Motor neuron (in vitro differentiated cells): ENCODE data around the gene PCDHB8. TPM values are rescaled to one million over a fixed set of nuclear protein-coding genes. Genes with fewer than 3 reads are reported as not detected.
"Not testable (repeated sequence)": the region's sequence is repeated elsewhere in the genome, so short reads cannot be mapped to it uniquely, and the experiment has no call there.

Experiments used
- ATAC-seq, 8 experiments: fragments of 200-7000 bp; cut with Tn5 transposase; replicated peaks in 6 of 8; 2 replicates each; pipeline ENCODE4 v1.8.0; 2021; ENCODE audit warnings: mild to moderate bottlenecking in 8 of 8, moderate library complexity in 8 of 8
- H3K27ac ChIP-seq, 2 donors: fragments of 250-450 bp; sonication (Bioruptor Pico); 2 replicates each; pipeline ENCODE4 v1.9.0; 2021; ENCODE audit warnings: antibody characterized with exemption in 2 of 2, mild to moderate bottlenecking in 2 of 2, moderate library complexity in 1 of 2
- H3K4me1 ChIP-seq, 2 donors: fragments of 250-450 bp; sonication (Bioruptor Pico); replicated peaks in 1 of 2; 2 replicates each; pipeline ENCODE4 v1.6.1; 2021; ENCODE audit warnings: antibody characterized with exemption in 2 of 2, mild to moderate bottlenecking in 2 of 2, moderate library complexity in 1 of 2
- H3K4me3 ChIP-seq, 5 donors: fragments of 250-450 bp; sonication (Bioruptor Pico); 2 replicates each; pipeline ENCODE4 v1.9.0; 2021; ENCODE audit warnings: antibody characterized with exemption in 5 of 5, mild to moderate bottlenecking in 5 of 5, moderate library complexity in 4 of 5
- WGBS, 10 experiments: fragments of 450-650 bp; shearing (Covaris generic); methylation state at CpG; one replicate each; pipeline ENCODE4 v1.0.0; 2022; 5-methylcytosine and 5-hydroxymethylcytosine counted together
- in situ Hi-C, 9 experiments: fragments of 400-800 bp; cut with MboI; loops; one replicate each; pipeline ENCODE4 v1.15.0; 2021; ENCODE audit warnings: low sequenced_read_pairs in 9 of 9, low pct_unique_long_range_greater_than_20kb in 2 of 9; ENCODE audit not compliant: unreplicated experiment in 9 of 9
- total RNA-seq, 8 experiments: library from RNA; unstranded; fragments of 300-600 nt; gene quantifications; 2 replicates each; pipeline versions ENCODE4 v1.2.3 to v1.2.4, GENCODE V29; 2022

The PCDHB8 gene
- total RNA-seq, 8 experiments from 2014 or later: 0.11 to 4.4 (median 1.8) TPM

DNA sequence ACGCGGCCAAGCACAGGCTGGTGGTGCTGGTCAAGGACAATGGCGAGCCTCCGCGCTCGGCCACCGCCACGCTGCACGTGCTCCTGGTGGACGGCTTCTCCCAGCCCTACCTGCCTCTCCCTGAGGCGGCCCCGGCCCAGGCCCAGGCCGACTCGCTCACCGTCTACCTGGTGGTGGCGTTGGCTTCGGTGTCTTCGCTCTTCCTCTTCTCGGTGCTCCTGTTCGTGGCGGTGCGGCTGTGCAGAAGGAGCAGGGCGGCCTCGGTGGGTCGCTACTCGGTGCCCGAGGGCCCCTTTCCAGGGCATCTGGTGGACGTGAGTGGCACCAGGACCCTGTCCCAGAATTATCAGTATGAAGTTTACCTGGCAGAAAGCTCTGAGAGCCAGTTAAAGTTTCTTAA lies 19.7 kb upstream of the PCDHB8 start:
- H3K4me1 ChIP-seq, H3K4me3 ChIP-seq, ATAC-seq, H3K27ac ChIP-seq: not testable (repeated sequence)
- 20% methylated on average over 1 of the region's 28 CpGs; no CpG with 5 or more reads in 9 of the 10 experiments for WGBS, 10 experiments
- in situ Hi-C loops: loop anchor here in 1 of 9 experiments (25.0 kb wide), 1 partner anchor 104 kb away; no protein-coding TSS in a partner anchor

DNA sequence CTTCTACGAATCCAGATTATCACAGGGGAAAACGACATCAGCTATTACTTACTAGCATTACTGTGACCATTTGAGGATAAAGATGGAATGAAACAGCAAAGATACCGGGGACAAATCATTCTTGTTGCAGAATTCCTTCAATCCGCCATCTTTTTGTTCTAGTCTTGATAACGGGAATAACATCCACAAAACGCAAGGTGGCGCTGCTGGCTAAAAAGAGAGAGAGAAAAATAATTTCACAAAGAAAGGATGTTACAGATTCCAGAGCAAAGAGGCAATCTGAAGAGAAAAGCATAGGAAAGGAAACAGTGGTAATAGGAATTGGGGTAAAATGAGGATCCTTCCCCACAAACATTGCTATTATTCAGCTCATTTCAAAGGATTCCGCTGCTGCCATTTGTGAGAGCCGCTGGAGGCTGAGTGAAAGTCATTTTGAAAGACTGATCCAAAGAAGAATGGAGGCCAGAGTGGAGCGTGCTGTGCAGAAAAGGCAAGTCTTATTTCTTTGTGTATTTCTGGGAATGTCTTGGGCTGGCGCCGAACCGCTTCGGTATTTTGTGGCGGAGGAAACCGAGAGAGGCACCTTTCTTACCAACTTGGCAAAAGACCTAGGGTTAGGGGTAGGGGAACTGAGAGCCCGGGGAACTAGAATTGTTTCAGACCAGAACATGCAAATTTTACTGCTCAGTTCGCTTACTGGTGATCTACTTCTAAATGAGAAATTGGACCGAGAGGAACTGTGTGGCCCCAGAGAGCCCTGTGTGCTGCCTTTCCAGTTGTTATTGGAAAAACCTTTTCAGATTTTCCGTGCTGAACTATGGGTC lies 5.0 kb upstream of the PCDHB8 start, which contains the start of gene PCDHB7:
PCDHB7 (plus strand) TSS at position 264 of the 824 bp plus-strand sequence; CDS start at position 456, 192 bp downstream.
- ATAC-seq: peak in 1 of 8 experiments; percentile 27
- H3K4me1 ChIP-seq: no peaks in the 10 kb centered on the region
- H3K4me3 ChIP-seq: peak within 1 kb of the TSS in 1 of 5 donors; percentile 25
- no peak within 1 kb of the TSS for H3K27ac ChIP-seq
- WGBS, 10 experiments: 11 to 80% (median 41%) methylated on average over 3 to 19 of the region's 20 CpGs
- in situ Hi-C loops: loop anchor here in 1 of 9 experiments (25.0 kb wide), 1 partner anchor 90 kb away; no protein-coding TSS in a partner anchor

DNA sequence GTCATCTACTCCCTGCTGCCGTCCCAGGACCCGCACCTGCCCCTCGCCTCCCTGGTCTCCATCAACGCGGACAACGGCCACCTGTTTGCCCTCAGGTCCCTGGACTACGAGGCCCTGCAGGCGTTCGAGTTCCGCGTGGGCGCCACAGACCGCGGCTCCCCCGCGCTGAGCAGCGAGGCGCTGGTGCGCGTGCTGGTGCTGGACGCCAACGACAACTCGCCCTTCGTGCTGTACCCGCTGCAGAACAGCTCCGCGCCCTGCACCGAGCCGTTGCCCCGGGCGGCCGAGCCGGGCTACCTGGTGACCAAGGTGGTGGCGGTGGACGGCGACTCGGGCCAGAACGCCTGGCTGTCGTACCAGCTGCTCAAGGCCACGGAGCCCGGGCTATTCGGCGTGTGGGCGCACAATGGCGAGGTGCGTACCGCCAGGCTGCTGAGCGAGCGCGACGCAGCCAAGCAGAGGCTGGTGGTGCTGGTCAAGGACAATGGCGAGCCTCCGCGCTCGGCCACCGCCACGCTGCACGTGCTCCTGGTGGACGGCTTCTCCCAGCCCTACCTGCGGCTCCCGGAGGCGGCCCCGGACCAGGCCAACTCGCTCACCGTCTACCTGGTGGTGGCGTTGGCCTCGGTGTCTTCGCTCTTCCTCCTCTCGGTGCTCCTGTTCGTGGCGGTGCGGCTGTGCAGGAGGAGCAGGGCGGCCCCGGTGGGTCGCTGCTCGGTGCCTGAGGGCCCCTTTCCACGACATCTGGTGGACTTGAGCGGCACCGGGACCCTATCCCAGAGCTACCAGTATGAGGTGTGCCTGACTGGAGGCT lies 3.1 kb upstream of the PCDHB8 start:
- H3K27ac ChIP-seq, ATAC-seq, H3K4me3 ChIP-seq, H3K4me1 ChIP-seq: not testable (repeated sequence)
- WGBS, 10 experiments: 13 to 94% (median 40%) methylated on average over 3 to 15 of the region's 79 CpGs; no CpG with 5 or more reads in 4 of the 10 experiments
- in situ Hi-C loops: loop anchor here in 5 of 9 experiments (25.0 kb wide), 2 partner anchors 88 to 388 kb away; no protein-coding TSS in a partner anchor

DNA sequence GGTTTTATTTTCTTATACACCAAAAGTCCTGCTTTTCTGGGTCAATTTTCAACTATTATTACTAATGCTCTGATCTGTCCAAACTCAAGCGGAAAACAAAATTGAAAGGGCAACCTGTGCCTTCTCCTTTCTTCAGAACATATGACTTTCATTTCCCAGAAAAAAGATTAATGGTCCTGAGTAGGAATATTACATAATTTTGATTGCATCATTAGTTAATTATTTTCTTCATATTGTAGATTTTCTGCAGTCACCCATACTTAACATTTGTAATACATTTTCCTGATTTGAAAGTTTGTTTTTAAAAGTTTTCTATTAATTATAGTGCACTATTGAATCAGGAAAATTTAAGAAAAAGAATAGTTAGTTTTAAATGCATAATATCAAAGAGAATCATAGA lies 1.7 kb upstream of the PCDHB8 start:
- no peak for ATAC-seq
- Histone ChIP-seq H3K4me1 (no peaks in the 10 kb centered on the region), H3K27ac (no peak overlapping the region), H3K4me3 (no peak overlapping the region)
- in situ Hi-C loops: loop anchor here in 4 of 9 experiments (25.0 kb wide), 1 partner anchor 386 kb away; no protein-coding TSS in a partner anchor
- 9 to 93% (median 80%) methylated on average over 1 of the region's 1 CpG; no CpG with 5 or more reads in 1 of the 10 experiments for WGBS, 10 experiments

DNA sequence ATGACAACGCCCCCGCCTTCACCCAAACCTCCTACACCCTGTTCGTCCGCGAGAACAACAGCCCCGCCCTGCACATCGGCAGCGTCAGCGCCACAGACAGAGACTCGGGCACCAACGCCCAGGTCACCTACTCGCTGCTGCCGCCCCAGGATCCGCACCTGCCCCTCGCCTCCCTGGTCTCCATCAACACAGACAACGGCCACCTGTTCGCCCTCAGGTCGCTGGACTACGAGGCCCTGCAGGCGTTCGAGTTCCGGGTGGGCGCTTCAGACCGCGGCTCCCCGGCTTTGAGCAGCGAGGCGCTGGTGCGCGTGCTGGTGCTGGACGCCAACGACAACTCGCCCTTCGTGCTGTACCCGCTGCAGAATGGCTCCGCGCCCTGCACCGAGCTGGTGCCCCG lies 1.8 kb downstream of the PCDHB8 start:
- H3K27ac ChIP-seq, ATAC-seq, H3K4me1 ChIP-seq, H3K4me3 ChIP-seq: not testable (repeated sequence)
- 20 to 96% (median 52%) methylated on average over 2 to 19 of the region's 39 CpGs; no CpG with 5 or more reads in 7 of the 10 experiments for WGBS, 10 experiments
- in situ Hi-C loops: loop anchor here in 4 of 9 experiments (25.0 kb wide), 1 partner anchor 383 kb away; no protein-coding TSS in a partner anchor

DNA sequence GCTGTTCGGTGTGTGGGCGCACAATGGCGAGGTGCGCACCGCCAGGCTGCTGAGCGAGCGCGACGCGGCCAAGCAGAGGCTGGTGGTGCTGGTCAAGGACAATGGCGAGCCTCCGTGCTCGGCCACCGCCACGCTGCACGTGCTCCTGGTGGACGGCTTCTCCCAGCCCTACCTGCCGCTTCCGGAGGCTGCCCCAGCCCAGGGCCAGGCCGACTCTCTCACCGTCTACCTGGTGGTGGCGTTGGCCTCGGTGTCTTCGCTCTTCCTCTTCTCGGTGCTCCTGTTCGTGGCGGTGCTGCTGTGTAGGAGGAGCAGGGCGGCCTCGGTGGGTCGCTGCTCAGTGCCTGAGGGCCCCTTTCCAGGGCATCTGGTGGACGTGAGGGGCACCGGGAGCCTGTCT lies 2.3 kb downstream of the PCDHB8 start:
- in situ Hi-C loops: loop anchor here in 4 of 9 experiments (25.0 kb wide), 1 partner anchor 382 kb away; no protein-coding TSS in a partner anchor
- not testable (repeated sequence) for ATAC-seq
- 8 to 80% (median 9%) methylated on average over 2 to 7 of the region's 32 CpGs; no CpG with 5 or more reads in 7 of the 10 experiments for WGBS, 10 experiments

DNA sequence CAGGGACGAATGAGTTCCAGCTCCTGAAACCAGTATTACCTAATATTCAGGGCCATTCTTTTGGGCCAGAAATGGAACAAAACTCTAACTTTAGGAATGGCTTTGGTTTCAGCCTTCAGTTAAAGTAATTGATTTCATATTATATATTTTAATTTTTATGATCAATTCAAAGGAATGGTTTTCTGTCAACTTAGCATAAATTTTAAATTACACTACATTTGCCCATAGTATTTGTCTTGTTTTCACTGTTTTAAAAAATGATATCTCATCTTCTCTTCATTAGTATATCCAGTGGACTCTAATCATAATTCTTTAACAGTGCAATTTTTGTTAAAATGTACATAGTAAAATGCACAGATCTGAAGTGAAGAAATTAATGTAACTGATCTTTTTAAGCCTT lies 2.7 kb downstream of the PCDHB8 start:
- 0 to 80% (median 33%) methylated on average over 1 of the region's 1 CpG; no CpG with 5 or more reads in 5 of the 10 experiments for WGBS, 10 experiments
- no peak overlapping the region for H3K4me3 ChIP-seq
- in situ Hi-C loops: loop anchor here in 4 of 9 experiments (25.0 kb wide), 1 partner anchor 382 kb away; no protein-coding TSS in a partner anchor

More for the DNA sequence above, 2.3 kb downstream of the PCDHB8 start:
- H3K4me1 ChIP-seq, H3K27ac ChIP-seq, H3K4me3 ChIP-seq: not testable (repeated sequence)

DNA sequence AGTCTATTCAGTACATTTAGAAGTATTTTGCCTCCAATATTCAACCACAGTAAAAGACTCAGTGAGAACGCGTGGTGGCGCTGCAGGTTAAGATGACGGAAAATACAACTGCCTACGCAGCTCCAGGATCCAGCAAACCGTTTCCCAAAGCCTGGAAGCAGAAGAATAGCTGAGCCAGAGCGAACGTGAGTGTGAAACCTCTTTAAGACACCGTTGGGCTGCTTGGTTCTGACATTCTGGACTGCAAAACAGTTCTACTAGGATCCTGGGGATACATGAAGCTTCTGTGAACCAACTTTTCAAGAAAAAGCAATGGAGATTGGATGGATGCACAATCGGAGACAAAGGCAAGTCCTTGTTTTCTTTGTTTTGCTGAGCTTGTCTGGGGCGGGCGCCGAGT lies 4.7 kb downstream of the PCDHB8 start, which contains the start of gene PCDHB16:
PCDHB16 (plus strand) TSS at position 140 of the 400 bp plus-strand sequence; CDS start at position 313, 173 bp downstream.
- 6 to 72% (median 26%) methylated on average over 3 to 13 of the region's 13 CpGs; no CpG with 5 or more reads in 2 of the 10 experiments for WGBS, 10 experiments
- Histone ChIP-seq H3K27ac (no peak within 1 kb of the TSS), H3K4me1 (no peaks in the 10 kb centered on the region), H3K4me3 (peak within 1 kb of the TSS; percentile 4 to 31 (median 30))
- in situ Hi-C loops: loop anchor here in 4 of 9 experiments (25.0 kb wide), 1 partner anchor 380 kb away; no protein-coding TSS in a partner anchor
- peak in 7 of 8 experiments; percentile 28 to 84 (median 57) for ATAC-seq

More for the DNA sequence above, 2.7 kb downstream of the PCDHB8 start:
- no peaks in the 10 kb centered on the region for H3K4me1 ChIP-seq
- H3K27ac ChIP-seq: no peak overlapping the region
- no peak for ATAC-seq

DNA sequence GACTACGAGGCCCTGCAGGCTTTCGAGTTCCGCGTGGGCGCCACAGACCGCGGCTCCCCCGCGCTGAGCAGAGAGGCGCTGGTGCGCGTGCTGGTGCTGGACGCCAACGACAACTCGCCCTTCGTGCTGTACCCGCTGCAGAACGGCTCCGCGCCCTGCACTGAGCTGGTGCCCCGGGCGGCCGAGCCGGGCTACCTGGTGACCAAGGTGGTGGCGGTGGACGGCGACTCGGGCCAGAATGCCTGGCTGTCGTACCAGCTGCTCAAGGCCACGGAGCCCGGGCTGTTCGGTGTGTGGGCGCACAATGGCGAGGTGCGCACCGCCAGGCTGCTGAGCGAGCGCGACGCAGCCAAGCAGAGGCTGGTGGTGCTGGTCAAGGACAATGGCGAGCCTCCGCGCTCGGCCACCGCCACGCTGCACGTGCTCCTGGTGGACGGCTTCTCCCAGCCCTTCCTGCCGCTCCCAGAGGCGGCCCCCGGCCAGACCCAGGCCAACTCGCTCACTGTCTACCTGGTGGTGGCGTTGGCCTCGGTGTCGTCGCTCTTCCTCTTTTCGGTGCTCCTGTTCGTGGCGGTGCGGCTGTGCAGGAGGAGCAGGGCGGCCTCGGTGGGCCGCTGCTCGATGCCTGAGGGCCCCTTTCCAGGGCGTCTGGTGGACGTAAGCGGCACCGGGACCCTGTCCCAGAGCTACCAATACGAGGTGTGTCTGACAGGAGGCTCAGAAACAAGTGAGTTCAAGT lies 6.7 kb downstream of the PCDHB8 start:
- ATAC-seq, H3K4me3 ChIP-seq, H3K27ac ChIP-seq, H3K4me1 ChIP-seq: not testable (repeated sequence)
- in situ Hi-C loops: loop anchor here in 4 of 9 experiments (25.0 kb wide), 1 partner anchor 378 kb away; no protein-coding TSS in a partner anchor
- WGBS, 10 experiments: 0 to 70% (median 5%) methylated on average over 1 to 7 of the region's 69 CpGs; no CpG with 5 or more reads in 6 of the 10 experiments

DNA sequence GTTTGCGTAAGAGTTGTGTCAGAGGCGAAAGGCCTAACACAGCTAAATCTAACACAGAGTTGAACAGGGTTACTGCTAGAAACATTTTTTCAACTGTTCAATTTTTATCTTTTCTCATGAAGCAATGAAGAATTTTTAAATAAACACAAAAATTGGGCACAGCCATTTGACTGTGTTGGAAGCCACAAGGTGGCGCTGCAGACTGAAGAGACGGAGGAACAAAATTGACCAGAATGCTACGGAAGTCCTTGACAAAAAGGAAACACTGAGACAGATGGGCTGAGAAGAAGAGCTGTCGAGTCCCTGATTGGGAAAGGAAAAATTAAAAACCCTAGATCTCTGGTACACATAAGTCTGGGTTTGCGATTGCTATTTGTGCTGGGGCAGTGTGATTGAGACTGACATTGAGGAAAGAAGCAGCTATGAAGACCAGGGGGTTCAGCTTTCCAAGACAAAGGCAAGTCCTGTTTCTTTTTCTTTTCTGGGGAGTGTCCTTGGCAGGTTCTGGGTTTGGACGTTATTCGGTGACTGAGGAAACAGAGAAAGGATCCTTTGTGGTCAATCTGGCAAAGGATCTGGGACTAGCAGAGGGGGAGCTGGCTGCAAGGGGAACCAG lies 9.4 kb downstream of the PCDHB8 start, which contains the start of gene PCDHB9:
PCDHB9 (plus strand) TSS at position 265 of the 616 bp plus-strand sequence; CDS start at position 423, 158 bp downstream.
- Histone ChIP-seq H3K4me1 (no peaks in the 10 kb centered on the region), H3K27ac (no peak within 1 kb of the TSS), H3K4me3 (peak within 1 kb of the TSS; percentile 13 to 36 (median 21))
- WGBS, 10 experiments: 8 to 85% (median 33%) methylated on average over 2 to 7 of the region's 9 CpGs; no CpG with 5 or more reads in 1 of the 10 experiments
- ATAC-seq: peak in 3 of 8 experiments; percentile 40 to 43 (median 42)
- in situ Hi-C loops: loop anchor here in 4 of 9 experiments (25.0 kb wide), 1 partner anchor 375 kb away; no protein-coding TSS in a partner anchor

DNA sequence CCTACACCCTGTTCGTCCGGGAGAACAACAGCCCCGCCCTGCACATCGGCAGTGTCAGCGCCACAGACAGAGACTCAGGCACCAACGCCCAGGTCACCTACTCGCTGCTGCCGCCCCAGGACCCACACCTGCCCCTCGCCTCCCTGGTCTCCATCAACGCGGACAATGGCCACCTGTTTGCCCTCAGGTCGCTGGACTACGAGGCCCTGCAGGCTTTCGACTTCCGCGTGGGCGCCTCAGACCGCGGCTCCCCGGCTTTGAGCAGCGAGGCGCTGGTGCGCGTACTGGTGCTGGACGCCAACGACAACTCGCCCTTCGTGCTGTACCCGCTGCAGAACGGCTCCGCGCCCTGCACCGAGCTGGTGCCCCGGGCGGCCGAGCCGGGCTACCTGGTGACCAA lies 11.1 kb downstream of the PCDHB8 start:
- not testable (repeated sequence) for ATAC-seq, H3K4me3 ChIP-seq, H3K4me1 ChIP-seq, H3K27ac ChIP-seq
- in situ Hi-C loops: loop anchor here in 4 of 9 experiments (25.0 kb wide), 1 partner anchor 374 kb away; no protein-coding TSS in a partner anchor
- WGBS, 10 experiments: 100% methylated on average over 2 of the region's 37 CpGs; no CpG with 5 or more reads in 9 of the 10 experiments
